Neuron (in vitro differentiated cells): ENCODE measurements around the gene ARRB1.
"Not testable (repeated sequence)": the region's sequence is repeated elsewhere in the genome, so short reads cannot be mapped to it uniquely, and the experiment has no call there.

Experiments
- H2AFZ ChIP-seq: one replicate; pipeline ENCODE4 v1.6.1; 2013; ENCODE audit warnings: low read depth, mild to moderate bottlenecking, inconsistent platforms, low read length, moderate library complexity
- H3K27me3 ChIP-seq: one replicate; pipeline ENCODE4 v1.6.1; 2013; ENCODE audit warnings: low read length; ENCODE audit not compliant: insufficient read depth
- H3K36me3 ChIP-seq: one replicate; pipeline ENCODE4 v1.6.1; 2013; ENCODE audit warnings: low read length; ENCODE audit not compliant: insufficient read depth
- H3K4me1 ChIP-seq: one replicate; pipeline ENCODE4 v1.6.1; 2013; ENCODE audit warnings: low read length; ENCODE audit not compliant: insufficient read depth
- H3K4me3 ChIP-seq: 2 replicates; pipeline ENCODE4 v1.5.1; 2013; ENCODE audit warnings: mild to moderate bottlenecking, low read length, moderate library complexity
- H3K9me3 ChIP-seq: one replicate; pipeline ENCODE4 v1.6.1; 2013; ENCODE audit warnings: low read length

ARRB1 gene

DNA sequence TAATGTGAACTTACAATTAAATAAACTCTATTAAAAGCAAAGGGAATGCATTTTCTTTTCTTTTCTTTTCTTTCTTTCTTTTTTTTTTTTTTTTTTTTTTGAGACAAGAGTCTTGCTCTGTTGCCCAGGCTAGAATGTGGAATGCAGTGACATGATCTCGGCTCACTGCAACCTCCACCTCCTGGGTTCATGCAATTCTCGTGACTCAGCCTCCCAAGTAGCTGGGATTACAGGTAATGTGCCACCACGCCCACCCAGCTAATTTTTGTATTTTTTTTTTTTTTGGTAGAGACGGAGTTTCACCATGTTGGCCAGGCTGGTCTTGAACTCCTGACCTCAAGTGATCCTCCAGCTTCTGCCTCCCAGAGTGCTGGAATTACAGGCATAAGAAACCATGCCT, 46.5 kb downstream of the ARRB1 start:
- not testable (repeated sequence) for H3K36me3 ChIP-seq, H3K27me3 ChIP-seq, H2AFZ ChIP-seq, H3K4me3 ChIP-seq, H3K9me3 ChIP-seq, H3K4me1 ChIP-seq

DNA sequence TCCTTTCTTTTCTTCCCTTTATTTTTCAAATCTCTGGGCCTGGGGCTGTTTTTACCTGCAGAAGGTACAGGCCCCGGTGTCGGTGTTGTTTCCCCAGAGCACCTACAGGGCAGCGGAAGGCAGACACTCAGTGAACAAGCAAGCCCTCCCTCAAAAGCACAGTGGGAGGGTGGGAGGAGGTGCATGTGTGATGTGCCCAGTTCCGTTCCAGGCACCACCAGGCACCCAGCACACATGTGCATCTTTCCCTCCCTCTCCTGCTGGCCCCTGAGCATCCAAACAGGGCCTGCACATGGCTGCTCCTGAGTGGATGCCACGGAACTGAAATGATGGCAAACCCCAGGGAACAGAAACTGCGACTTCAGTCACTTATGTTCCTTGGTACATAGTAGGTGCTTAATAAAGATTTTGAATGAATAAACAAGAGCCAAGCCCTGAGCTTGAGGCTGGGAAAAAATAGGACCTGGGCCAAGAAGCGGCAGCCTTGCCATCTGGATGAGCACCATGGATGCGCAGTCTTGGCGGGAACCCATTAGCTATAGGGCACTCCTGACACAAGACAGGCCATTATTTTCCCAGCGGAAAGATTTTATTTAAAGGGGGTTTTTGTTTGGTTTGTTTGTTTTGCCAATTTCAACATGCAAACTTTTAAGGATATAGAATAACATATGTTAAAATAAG, 47.8 kb downstream of the ARRB1 start:
- no peaks in the 10 kb centered on the region for H3K9me3 ChIP-seq
- H3K36me3 ChIP-seq: no peaks in the 10 kb centered on the region
- H3K27me3 ChIP-seq: no peaks in the 10 kb centered on the region
- no peaks in the 10 kb centered on the region for H3K4me1 ChIP-seq
- H3K4me3 ChIP-seq: no peak overlapping the region
- no peak overlapping the region for H2AFZ ChIP-seq

DNA sequence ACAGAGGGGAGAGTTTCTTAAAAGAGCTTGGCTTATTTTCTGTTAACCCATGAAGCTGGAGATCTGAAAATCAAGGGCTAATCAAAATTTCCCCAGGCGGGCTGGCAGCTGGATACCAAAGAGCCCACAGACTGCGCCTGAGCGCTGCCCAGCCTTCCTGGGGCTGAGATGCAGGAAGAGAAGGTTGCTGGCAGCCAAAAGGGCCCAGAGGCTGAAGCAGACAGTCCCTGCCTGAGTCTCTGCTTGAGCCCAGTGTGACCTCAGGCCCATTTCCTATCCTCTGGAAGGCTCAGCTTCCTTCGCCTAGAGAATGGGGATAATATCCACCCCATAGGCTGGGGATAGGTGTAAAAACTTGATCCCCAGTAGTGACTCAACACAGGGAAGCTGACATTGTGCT, 49.1 kb downstream of the ARRB1 start:
- H3K36me3 ChIP-seq: no peaks in the 10 kb centered on the region
- H3K4me1 ChIP-seq: no peaks in the 10 kb centered on the region
- no peak overlapping the region for H2AFZ ChIP-seq
- no peaks in the 10 kb centered on the region for H3K27me3 ChIP-seq
- H3K4me3 ChIP-seq: no peak overlapping the region
- no peaks in the 10 kb centered on the region for H3K9me3 ChIP-seq

DNA sequence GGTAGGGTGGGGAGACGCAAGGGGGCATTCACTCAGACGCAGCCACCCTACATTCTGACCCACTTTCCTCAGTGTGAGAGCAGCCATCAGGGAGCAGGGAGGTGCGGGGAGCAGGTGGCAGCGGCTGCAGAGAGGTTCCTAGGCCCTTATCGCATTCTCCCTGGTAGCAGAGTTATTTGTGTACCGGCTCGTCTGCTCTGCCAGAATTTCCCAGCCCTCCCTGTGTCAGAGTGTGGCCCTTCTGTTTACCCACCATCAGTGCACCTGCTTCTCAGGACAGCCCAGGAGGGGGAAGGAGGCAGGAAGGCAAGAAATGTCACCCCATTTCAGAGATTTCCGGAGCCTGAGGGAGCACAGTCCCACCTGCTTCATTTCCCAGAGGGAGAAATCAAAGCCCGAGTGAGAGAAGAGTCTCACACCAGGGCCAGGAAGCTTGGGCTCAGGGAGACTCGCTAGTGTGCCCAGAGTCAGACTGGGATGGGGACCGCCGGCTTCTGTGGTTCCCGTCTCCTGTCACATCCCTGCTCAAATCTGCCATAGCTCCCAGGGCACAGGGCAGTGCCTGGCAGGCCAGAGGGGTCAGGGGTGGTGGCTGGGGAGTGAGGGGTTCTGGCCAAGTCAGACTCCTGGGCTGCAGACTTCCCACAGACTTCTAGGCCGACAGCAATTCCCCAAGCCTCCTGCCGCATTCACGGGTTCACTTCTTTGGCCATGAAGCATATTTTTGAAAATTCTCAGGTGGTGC, 49.7 kb downstream of the ARRB1 start:
- H2AFZ ChIP-seq: no peak overlapping the region

DNA sequence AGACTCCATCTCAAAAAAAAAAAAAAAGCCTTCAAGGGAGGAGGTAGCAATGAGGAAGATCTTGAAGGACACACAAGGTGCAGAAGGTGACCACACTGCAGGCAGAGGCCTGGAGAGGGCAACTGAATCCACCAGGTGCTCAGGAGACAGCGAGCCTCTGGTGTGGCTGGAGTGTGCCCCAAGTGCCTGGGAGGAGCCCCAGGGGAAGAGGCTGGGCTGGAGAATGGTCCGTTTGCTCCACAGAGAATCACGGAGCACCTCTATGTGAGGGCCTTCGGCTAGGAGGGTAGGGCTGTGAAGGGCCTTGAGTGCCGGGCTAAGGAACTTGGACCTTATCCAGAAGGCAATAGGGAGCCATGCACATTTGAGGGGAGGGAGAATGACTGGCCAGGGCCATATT, 50.3 kb downstream of the ARRB1 start:
- H3K9me3 ChIP-seq: no peaks in the 10 kb centered on the region

More for the DNA sequence above, 49.7 kb downstream of the ARRB1 start:
- H3K9me3 ChIP-seq: no peaks in the 10 kb centered on the region
- H3K36me3 ChIP-seq: no peaks in the 10 kb centered on the region
- no peaks in the 10 kb centered on the region for H3K27me3 ChIP-seq
- H3K4me1 ChIP-seq: no peaks in the 10 kb centered on the region
- H3K4me3 ChIP-seq: no peak overlapping the region

DNA sequence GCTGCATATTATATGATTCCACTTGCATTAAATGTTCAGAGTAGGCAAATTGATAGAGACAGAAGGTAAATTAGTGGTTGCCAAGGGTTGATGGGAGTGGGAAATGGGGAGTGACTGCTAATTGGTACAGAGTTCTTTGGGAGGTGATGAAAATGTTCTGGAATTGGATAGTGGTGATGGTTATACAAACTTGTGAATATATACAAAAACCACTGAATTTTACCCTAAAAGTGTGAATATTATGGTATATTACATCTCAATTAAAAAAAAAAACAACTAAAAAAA, 52.5 kb downstream of the ARRB1 start:
- no peak overlapping the region for H3K4me3 ChIP-seq
- no peaks in the 10 kb centered on the region for H3K9me3 ChIP-seq
- H2AFZ ChIP-seq: no peak overlapping the region
- H3K4me1 ChIP-seq: no peaks in the 10 kb centered on the region
- H3K36me3 ChIP-seq: no peaks in the 10 kb centered on the region
- no peaks in the 10 kb centered on the region for H3K27me3 ChIP-seq

More for the DNA sequence above, 50.3 kb downstream of the ARRB1 start:
- Histone ChIP-seq H3K36me3 (no peaks in the 10 kb centered on the region), H2AFZ (no peak overlapping the region), H3K27me3 (no peaks in the 10 kb centered on the region), H3K4me3 (no peak overlapping the region), H3K4me1 (no peaks in the 10 kb centered on the region)

DNA sequence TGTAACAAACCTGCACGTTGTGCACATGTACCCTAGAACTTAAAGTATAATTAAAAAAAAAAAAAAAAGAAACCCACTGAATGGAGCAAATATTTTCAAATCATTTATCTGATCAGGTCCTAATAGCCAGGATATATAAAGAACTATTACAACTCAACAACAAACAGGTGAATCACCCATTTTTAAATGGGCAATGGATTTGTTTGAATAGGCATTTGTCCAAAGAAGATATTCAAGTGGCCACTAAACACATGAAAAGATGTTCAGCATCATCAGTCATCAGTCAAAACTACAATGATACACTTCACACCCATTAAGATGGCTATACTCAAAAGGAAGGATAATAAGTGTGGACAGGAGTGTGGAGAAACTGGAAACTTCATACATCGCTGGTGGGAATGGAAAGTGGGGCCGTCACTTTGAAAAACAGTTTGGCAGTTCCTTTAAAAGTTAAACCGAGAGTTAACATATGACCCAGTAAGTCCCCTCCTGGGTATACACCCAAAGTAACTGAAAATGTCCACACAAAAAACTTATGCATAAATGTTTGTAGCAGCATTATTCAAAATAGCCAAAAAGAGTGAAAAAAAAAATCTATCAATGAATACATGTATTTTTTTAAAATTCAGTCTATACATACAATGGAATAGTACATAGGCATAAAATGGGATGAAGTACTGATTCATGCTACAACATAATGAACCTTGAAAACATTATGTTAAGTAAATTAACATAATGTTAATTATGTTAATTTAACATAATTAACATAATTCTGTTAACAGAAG, 53.1 kb downstream of the ARRB1 start:
- no peaks in the 10 kb centered on the region for H3K4me1 ChIP-seq
- no peaks in the 10 kb centered on the region for H3K27me3 ChIP-seq
- no peaks in the 10 kb centered on the region for H3K36me3 ChIP-seq
- H2AFZ ChIP-seq: no peak overlapping the region
- H3K9me3 ChIP-seq: no peaks in the 10 kb centered on the region
- H3K4me3 ChIP-seq: no peak overlapping the region

DNA sequence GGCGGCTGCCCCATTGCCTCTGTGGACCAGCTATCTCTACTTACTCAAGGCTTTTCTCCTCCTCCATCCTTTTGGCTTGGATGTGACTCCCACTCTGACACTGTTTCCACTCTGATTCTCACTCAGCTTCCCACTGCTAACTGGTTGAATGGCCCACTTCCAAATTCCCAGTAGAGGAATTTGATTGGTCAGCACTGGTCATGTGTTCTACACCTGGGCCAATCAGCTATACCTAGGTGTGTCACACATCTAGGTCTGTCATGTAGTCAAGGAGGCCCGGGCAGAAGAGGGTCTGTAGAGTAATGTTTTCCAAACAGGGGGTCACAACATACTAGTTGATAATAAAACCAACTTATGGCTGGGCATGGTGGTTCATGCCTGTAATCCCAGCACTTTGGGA, 57.6 kb downstream of the ARRB1 start:
- Histone ChIP-seq H3K36me3 (no peaks in the 10 kb centered on the region), H3K4me1 (no peaks in the 10 kb centered on the region), H3K27me3 (no peaks in the 10 kb centered on the region), H2AFZ (no peak overlapping the region), H3K4me3 (no peak overlapping the region), H3K9me3 (no peaks in the 10 kb centered on the region)

DNA sequence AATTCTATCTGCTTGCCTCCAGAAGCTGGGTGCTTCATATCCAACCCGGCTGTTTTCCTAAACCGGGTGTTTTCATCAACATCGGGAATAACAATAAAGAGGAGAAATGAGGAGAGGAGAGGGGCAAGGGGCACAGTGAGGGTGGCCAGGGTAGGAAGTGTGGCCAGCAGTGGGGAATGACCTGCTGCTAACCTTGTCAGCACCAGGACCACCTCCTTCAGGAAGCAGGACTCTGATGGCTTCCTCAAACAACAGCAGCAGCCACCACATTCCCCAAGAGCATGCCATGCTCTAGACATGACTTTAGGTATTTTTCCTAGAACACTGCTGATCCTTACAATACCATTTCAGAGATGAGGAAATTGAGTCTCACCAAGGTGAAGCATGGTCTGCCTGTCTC, 58.5 kb downstream of the ARRB1 start:
- H2AFZ ChIP-seq: no peak overlapping the region
- H3K27me3 ChIP-seq: no peaks in the 10 kb centered on the region
- no peaks in the 10 kb centered on the region for H3K9me3 ChIP-seq
- H3K4me3 ChIP-seq: no peak overlapping the region
- H3K36me3 ChIP-seq: no peaks in the 10 kb centered on the region
- no peaks in the 10 kb centered on the region for H3K4me1 ChIP-seq

DNA sequence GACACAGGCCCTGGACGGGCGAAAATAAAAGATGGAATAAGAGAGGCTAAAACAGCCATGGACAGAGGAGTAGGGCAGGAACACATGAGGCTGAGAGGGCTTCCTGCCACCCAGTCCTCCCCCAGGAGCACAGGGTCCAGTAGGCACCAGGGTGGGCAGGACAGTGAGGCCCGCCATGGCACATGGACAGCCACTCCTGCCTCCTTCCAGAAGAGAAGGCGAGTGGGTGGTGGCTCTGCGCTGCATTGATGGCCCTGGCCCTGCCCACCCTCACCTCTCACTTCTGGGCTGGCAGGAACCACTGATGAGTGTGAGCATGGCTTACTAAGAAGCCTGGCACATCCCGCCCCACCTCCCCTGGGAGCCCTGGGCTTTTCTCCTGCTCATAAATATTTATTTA, 59.7 kb downstream of the ARRB1 start:
- no peak overlapping the region for H3K4me3 ChIP-seq
- H3K9me3 ChIP-seq: no peaks in the 10 kb centered on the region
- H3K36me3 ChIP-seq: no peaks in the 10 kb centered on the region
- H2AFZ ChIP-seq: no peak overlapping the region
- H3K27me3 ChIP-seq: no peaks in the 10 kb centered on the region
- H3K4me1 ChIP-seq: no peaks in the 10 kb centered on the region

DNA sequence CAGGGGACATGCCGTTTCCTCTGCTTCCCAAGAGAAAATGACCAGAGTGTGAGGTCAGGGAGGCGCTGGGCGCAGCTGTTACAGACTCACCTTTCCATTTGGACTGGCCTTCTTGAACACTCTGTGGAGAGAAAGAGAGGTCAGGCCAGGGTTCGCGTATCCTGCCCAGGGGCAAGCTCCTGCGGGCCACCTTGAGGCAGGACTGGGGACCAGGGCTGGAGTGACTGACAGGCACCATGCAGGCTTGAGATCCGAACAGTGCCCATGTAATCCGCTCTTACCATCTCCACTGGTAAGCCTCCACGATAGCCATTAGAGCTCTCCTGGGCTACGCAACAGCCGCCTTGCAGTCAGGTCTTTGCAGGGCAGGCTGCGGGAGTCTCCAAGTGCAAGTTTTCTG, 61.5 kb downstream of the ARRB1 start:
- Histone ChIP-seq H3K9me3 (no peaks in the 10 kb centered on the region), H3K4me1 (peaks cover 7% of the 10 kb centered on the region), H3K27me3 (no peaks in the 10 kb centered on the region), H3K36me3 (no peaks in the 10 kb centered on the region), H2AFZ (no peak overlapping the region), H3K4me3 (no peak overlapping the region)

DNA sequence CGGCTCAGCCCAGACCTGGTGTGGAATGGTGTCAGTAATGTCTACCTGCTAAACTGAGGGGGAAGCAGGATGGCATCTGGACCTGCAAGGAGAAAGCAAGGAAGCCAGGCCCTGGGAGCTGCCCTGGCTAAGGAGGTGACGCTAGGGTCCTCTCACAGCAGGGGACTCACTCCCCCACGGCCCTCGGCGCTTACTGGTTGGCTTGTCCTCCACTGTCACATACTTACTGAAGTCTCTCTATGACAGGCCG, 62.0 kb downstream of the ARRB1 start:
- no peaks in the 10 kb centered on the region for H3K36me3 ChIP-seq
- H3K4me1 ChIP-seq: peaks cover 7% of the 10 kb centered on the region
- H3K4me3 ChIP-seq: no peak overlapping the region
- no peak overlapping the region for H2AFZ ChIP-seq
- no peaks in the 10 kb centered on the region for H3K27me3 ChIP-seq
- no peaks in the 10 kb centered on the region for H3K9me3 ChIP-seq

DNA sequence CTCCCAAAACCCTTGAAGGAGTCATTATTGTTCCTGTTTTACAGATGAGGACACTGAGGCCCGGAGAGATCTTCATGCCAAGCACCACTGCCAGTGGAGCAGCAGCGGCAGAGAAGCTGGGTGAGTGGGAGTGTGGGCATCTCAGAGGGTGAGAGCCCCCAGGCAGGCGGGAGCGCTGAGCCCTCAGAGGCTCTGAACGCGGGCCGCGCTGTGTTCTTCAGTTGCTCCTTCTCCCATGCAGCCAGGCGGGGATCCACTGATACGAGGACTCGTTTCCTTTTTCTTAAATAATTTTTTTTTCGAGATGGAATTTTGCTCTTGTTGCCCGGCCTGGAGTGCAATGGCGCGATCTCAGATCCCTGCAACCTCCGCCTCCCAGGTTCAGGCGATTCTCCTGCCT, 63.9 kb downstream of the ARRB1 start:
- Histone ChIP-seq H2AFZ (no peak overlapping the region), H3K27me3 (no peaks in the 10 kb centered on the region), H3K4me1 (peaks cover 7% of the 10 kb centered on the region), H3K9me3 (no peaks in the 10 kb centered on the region), H3K4me3 (no peak overlapping the region), H3K36me3 (no peaks in the 10 kb centered on the region)
